WTC11 (cell line): ENCODE measurements around the gene SPI1. TPM values are rescaled to one million over a fixed set of nuclear protein-coding genes. Genes with fewer than 3 reads are reported as not detected.

ENCODE experiments used
- ATAC-seq: fragments of 200-7000 bp; cut with Tn5 transposase; 2 replicates; pipeline ENCODE4 v1.10.0; 2021; ENCODE audit warnings: mild to moderate bottlenecking, moderate library complexity
- CTCF ChIA-PET: fragments of 300-600 bp; sonication (Branson Sonifier 250); formaldehyde crosslinking; loops from one replicate; lab custom pipeline; 2021; ENCODE audit warnings: antibody characterized with exemption; lab: Charles Lee
- POLR2A ChIA-PET: fragments of 350-600 bp; sonication (Branson Sonifier 250); formaldehyde crosslinking; loops from one replicate; lab custom pipeline; 2021; ENCODE audit warnings: antibody characterized with exemption; lab: Charles Lee
- DNase-seq: peaks from one replicate; pipeline ENCODE4 v3.0.0; 2021; ENCODE audit warnings: low spot score
- H3K27ac Mint-ChIP-seq: 2 replicates; pipeline ENCODE4 v1.8.0; 2021; ENCODE audit warnings: mixed read lengths
- H3K27me3 Mint-ChIP-seq: 2 replicates; pipeline ENCODE4 v1.8.0; 2021; ENCODE audit warnings: low read depth, mild to moderate bottlenecking, moderate library complexity, mixed read lengths
- H3K36me3 Mint-ChIP-seq: 2 replicates; pipeline ENCODE4 v1.8.0; 2021; ENCODE audit warnings: mixed read lengths
- H3K4me1 Mint-ChIP-seq: 2 replicates; pipeline ENCODE4 v1.8.0; 2022; ENCODE audit warnings: mixed read lengths
- H3K4me3 Mint-ChIP-seq: 2 replicates; pipeline ENCODE4 v1.8.0; 2021; ENCODE audit warnings: mild to moderate bottlenecking, moderate library complexity, mixed read lengths
- H3K9me3 Mint-ChIP-seq: 2 replicates; pipeline ENCODE4 v1.8.0; 2021; ENCODE audit warnings: mixed read lengths
- EMX1 ChIP-seq: fragments of 250-450 bp; sonication (Bioruptor Pico); IDR thresholded peaks from 2 replicates; pipeline ENCODE4 v1.8.0; 2021; ENCODE audit warnings: mild to moderate bottlenecking
- ESRRA ChIP-seq: sonication (generic); formaldehyde crosslinking; IDR thresholded peaks from 2 replicates; pipeline ENCODE4 v1.8.1; 2022; ENCODE audit warnings: mild to moderate bottlenecking, missing genetic modification reagents, borderline replicate concordance
- GABPB1 ChIP-seq: sonication (generic); formaldehyde crosslinking; IDR thresholded peaks from 2 replicates; pipeline ENCODE4 v1.8.1; 2023; ENCODE audit warnings: mild to moderate bottlenecking, missing genetic modification reagents
- NFATC4 ChIP-seq: fragments of 250-450 bp; sonication (Bioruptor Pico); IDR thresholded peaks from 2 replicates; pipeline ENCODE4 v1.9.0; 2021; ENCODE audit warnings: mild to moderate bottlenecking
- NR1H2 ChIP-seq: sonication (generic); formaldehyde crosslinking; IDR thresholded peaks from 2 replicates; pipeline ENCODE4 v1.9.0; 2021; ENCODE audit warnings: mild to moderate bottlenecking, moderate library complexity, missing genetic modification reagents
- RORB ChIP-seq: fragments of 250-450 bp; sonication (Bioruptor Pico); IDR thresholded peaks from 2 replicates; pipeline ENCODE4 v1.9.0; 2021; ENCODE audit warnings: mild to moderate bottlenecking
- SMAD4 ChIP-seq: sonication (generic); formaldehyde crosslinking; IDR thresholded peaks from 2 replicates; pipeline ENCODE4 v1.8.0; 2022; ENCODE audit warnings: mild to moderate bottlenecking, missing genetic modification reagents
- SP1 ChIP-seq: sonication (generic); formaldehyde crosslinking; conservative IDR thresholded peaks from 2 replicates; pipeline ENCODE4 v1.8.1; 2022; ENCODE audit warnings: missing genetic modification reagents
- TCF7 ChIP-seq: sonication (generic); formaldehyde crosslinking; IDR thresholded peaks from 2 replicates; pipeline ENCODE4 v1.8.0; 2022; ENCODE audit warnings: mild to moderate bottlenecking, low read depth, missing genetic modification reagents, moderate library complexity
- ZNF121 ChIP-seq: sonication (generic); formaldehyde crosslinking; IDR thresholded peaks from 2 replicates; pipeline ENCODE4 v1.8.0; 2023; ENCODE audit warnings: missing genetic modification reagents
- ZNF396 ChIP-seq: fragments of 250-450 bp; sonication (Bioruptor Pico); IDR thresholded peaks from 2 replicates; pipeline ENCODE4 v1.8.0; 2021; ENCODE audit warnings: mild to moderate bottlenecking, moderate library complexity, borderline replicate concordance
- ZNF423 ChIP-seq: fragments of 250-450 bp; sonication (Bioruptor Pico); IDR thresholded peaks from 2 replicates; pipeline ENCODE4 v2.1.2; 2022; ENCODE audit warnings: mild to moderate bottlenecking, moderate library complexity
- total RNA-seq: library from RNA; stranded (reverse); gene quantifications from 3 replicates; pipeline ENCODE4 v1.2.3, GENCODE V29; 2021
- TF ChIP-seq, protein P1 (sequence below): sonication (generic); formaldehyde crosslinking; IDR thresholded peaks from 2 replicates; pipeline ENCODE4 v1.8.1; 2023; ENCODE audit warnings: mild to moderate bottlenecking, missing genetic modification reagents, borderline replicate concordance
- TF ChIP-seq, protein P2 (sequence below): sonication (generic); formaldehyde crosslinking; IDR thresholded peaks from 2 replicates; pipeline ENCODE4 v1.8.0; 2022; ENCODE audit warnings: mild to moderate bottlenecking, missing genetic modification reagents
- TF ChIP-seq, protein P3 (sequence below): sonication (generic); formaldehyde crosslinking; IDR thresholded peaks from 2 replicates; pipeline ENCODE4 v1.8.0; 2023; ENCODE audit warnings: missing genetic modification reagents, mild to moderate bottlenecking, borderline replicate concordance
- TF ChIP-seq, protein P4 (sequence below): sonication (generic); formaldehyde crosslinking; conservative IDR thresholded peaks from 2 replicates; pipeline ENCODE4 v1.8.1; 2023; ENCODE audit warnings: mild to moderate bottlenecking, low read depth, missing genetic modification reagents, moderate library complexity

SPI1 gene
- total RNA-seq, 1 experiment from 2014 or later, result 0.59 TPM

DNA sequence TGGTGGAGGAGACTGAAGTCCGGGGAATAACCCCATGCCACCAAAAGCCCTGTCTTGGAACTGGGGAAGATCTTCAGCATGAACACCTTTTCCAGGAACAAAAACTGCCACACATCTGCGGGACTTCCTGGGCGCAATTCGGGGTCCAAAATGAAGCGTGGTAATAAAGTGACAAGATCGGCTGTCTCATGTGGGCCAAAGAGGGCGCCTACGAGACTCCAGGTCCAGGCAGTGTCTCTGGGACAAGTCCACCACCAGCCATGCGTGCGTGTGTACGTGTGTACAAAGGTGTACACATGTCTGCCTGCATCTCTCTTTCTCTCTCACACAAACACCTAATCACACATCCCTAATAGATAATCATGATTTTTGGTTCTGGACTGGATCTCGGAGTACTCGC, 16.9 kb downstream of the SPI1 start:
- no peak for DNase-seq
- Mint-ChIP-seq H3K27ac (peak overlapping the region; percentile 7; the same call in 1 of the 2 replicates), H3K9me3 (no peaks in the 10 kb centered on the region), H3K27me3 (no peaks in the 10 kb centered on the region)
- TF ChIP-seq, protein P1, sequence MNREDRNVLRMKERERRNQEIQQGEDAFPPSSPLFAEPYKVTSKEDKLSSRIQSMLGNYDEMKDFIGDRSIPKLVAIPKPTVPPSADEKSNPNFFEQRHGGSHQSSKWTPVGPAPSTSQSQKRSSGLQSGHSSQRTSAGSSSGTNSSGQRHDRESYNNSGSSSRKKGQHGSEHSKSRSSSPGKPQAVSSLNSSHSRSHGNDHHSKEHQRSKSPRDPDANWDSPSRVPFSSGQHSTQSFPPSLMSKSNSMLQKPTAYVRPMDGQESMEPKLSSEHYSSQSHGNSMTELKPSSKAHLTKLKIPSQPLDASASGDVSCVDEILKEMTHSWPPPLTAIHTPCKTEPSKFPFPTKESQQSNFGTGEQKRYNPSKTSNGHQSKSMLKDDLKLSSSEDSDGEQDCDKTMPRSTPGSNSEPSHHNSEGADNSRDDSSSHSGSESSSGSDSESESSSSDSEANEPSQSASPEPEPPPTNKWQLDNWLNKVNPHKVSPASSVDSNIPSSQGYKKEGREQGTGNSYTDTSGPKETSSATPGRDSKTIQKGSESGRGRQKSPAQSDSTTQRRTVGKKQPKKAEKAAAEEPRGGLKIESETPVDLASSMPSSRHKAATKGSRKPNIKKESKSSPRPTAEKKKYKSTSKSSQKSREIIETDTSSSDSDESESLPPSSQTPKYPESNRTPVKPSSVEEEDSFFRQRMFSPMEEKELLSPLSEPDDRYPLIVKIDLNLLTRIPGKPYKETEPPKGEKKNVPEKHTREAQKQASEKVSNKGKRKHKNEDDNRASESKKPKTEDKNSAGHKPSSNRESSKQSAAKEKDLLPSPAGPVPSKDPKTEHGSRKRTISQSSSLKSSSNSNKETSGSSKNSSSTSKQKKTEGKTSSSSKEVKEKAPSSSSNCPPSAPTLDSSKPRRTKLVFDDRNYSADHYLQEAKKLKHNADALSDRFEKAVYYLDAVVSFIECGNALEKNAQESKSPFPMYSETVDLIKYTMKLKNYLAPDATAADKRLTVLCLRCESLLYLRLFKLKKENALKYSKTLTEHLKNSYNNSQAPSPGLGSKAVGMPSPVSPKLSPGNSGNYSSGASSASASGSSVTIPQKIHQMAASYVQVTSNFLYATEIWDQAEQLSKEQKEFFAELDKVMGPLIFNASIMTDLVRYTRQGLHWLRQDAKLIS (CRISPR knock-in tag), result no peak
- TF ChIP-seq, protein P2, sequence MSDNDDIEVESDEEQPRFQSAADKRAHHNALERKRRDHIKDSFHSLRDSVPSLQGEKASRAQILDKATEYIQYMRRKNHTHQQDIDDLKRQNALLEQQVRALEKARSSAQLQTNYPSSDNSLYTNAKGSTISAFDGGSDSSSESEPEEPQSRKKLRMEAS (CRISPR knock-in tag), result no peak
- TF ChIP-seq NFATC4 (no peak), NR1H2 (CRISPR knock-in tag) (no peak), ZNF121 (no peak), GABPB1 (CRISPR knock-in tag) (no peak)
- TF ChIP-seq, protein P3, sequence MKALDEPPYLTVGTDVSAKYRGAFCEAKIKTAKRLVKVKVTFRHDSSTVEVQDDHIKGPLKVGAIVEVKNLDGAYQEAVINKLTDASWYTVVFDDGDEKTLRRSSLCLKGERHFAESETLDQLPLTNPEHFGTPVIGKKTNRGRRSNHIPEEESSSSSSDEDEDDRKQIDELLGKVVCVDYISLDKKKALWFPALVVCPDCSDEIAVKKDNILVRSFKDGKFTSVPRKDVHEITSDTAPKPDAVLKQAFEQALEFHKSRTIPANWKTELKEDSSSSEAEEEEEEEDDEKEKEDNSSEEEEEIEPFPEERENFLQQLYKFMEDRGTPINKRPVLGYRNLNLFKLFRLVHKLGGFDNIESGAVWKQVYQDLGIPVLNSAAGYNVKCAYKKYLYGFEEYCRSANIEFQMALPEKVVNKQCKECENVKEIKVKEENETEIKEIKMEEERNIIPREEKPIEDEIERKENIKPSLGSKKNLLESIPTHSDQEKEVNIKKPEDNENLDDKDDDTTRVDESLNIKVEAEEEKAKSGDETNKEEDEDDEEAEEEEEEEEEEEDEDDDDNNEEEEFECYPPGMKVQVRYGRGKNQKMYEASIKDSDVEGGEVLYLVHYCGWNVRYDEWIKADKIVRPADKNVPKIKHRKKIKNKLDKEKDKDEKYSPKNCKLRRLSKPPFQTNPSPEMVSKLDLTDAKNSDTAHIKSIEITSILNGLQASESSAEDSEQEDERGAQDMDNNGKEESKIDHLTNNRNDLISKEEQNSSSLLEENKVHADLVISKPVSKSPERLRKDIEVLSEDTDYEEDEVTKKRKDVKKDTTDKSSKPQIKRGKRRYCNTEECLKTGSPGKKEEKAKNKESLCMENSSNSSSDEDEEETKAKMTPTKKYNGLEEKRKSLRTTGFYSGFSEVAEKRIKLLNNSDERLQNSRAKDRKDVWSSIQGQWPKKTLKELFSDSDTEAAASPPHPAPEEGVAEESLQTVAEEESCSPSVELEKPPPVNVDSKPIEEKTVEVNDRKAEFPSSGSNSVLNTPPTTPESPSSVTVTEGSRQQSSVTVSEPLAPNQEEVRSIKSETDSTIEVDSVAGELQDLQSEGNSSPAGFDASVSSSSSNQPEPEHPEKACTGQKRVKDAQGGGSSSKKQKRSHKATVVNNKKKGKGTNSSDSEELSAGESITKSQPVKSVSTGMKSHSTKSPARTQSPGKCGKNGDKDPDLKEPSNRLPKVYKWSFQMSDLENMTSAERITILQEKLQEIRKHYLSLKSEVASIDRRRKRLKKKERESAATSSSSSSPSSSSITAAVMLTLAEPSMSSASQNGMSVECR, result no peak
- TF ChIP-seq, all 79 proteins: peak for 0
- ChIA-PET CTCF (no interaction called here), POLR2A (no interaction called here)
- Mint-ChIP-seq H3K36me3 (no peaks in the 10 kb centered on the region), H3K4me3 (no peak overlapping the region), H3K4me1 (no peaks in the 10 kb centered on the region)
- ATAC-seq, result peak; percentile 28; the same call in 1 of the 2 replicates

DNA sequence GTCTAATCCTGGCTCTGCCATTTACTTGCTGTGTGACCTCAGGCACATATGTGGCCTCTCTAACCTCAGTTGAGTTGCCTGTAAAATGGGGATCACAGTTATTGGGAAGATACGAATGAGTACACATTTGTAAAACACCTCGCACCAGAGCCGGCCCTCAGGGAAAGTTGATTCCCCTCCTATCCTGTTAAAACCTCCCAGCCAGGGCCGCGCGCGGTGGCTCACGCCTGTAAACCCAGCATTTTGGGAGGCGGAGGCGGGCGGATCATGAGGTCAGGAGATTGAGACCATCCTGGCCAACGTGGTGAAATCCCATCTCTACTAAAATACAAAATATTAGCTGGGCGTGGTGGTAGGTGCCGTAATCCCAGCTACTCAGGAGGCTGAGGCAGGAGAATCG, 18.0 kb downstream of the SPI1 start:
- POLR2A ChIA-PET, result no interaction called here
- TF ChIP-seq SP1 (no peak), RORB (CRISPR knock-in tag) (no peak), ZNF121 (no peak)
- DNase-seq (no peak), ATAC-seq (no peak)
- no peak overlapping the region for H3K27ac Mint-ChIP-seq
- no peaks in the 10 kb centered on the region for H3K36me3 Mint-ChIP-seq
- CTCF ChIA-PET, result interaction anchor here (0.7 to 0.9 kb wide), 2 partner anchors 13 to 207 kb away, joined by 3 read pairs; no protein-coding TSS in a partner anchor
- no peak overlapping the region for H3K4me3 Mint-ChIP-seq
- H3K4me1 Mint-ChIP-seq, result no peaks in the 10 kb centered on the region
- no peaks in the 10 kb centered on the region for H3K27me3 Mint-ChIP-seq
- H3K9me3 Mint-ChIP-seq, result no peaks in the 10 kb centered on the region

DNA sequence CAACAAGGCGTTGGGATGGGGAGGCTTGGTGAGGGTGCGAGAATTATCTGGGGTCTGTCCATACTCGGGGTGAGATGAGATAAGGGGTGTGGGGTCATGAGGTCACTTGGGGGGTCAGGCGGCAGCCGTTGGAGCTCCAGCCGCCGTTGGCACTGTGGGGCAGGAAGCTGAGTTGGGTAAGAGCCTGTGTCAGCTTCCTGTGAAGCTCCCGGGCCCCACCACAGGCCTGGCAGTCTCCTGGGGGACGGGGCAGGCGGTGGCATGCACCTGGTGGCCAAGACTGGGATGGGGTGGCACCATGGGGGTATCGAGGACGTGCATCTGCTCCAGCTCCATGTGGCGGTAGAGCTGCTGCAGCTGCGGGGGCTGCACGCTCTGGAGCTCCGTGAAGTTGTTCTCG, 18.8 kb downstream of the SPI1 start:
- H3K4me3 Mint-ChIP-seq, result no peak overlapping the region
- ChIA-PET CTCF (interaction anchor here (1.0 kb wide), 1 partner anchor 126 kb away, joined by 3 read pairs; no protein-coding TSS in a partner anchor), POLR2A (no interaction called here)
- no peaks in the 10 kb centered on the region for H3K27me3 Mint-ChIP-seq
- no peaks in the 10 kb centered on the region for H3K36me3 Mint-ChIP-seq
- H3K4me1 Mint-ChIP-seq, result peaks cover 1% of the 10 kb centered on the region
- H3K9me3 Mint-ChIP-seq, result no peaks in the 10 kb centered on the region
- no peak for DNase-seq
- no peak overlapping the region; the same call in 1 of the 2 replicates for H3K27ac Mint-ChIP-seq
- ATAC-seq, result no peak
- no peak for TF ChIP-seq SMAD4 (CRISPR knock-in tag)
- TF ChIP-seq, protein P4, sequence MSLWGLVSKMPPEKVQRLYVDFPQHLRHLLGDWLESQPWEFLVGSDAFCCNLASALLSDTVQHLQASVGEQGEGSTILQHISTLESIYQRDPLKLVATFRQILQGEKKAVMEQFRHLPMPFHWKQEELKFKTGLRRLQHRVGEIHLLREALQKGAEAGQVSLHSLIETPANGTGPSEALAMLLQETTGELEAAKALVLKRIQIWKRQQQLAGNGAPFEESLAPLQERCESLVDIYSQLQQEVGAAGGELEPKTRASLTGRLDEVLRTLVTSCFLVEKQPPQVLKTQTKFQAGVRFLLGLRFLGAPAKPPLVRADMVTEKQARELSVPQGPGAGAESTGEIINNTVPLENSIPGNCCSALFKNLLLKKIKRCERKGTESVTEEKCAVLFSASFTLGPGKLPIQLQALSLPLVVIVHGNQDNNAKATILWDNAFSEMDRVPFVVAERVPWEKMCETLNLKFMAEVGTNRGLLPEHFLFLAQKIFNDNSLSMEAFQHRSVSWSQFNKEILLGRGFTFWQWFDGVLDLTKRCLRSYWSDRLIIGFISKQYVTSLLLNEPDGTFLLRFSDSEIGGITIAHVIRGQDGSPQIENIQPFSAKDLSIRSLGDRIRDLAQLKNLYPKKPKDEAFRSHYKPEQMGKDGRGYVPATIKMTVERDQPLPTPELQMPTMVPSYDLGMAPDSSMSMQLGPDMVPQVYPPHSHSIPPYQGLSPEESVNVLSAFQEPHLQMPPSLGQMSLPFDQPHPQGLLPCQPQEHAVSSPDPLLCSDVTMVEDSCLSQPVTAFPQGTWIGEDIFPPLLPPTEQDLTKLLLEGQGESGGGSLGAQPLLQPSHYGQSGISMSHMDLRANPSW (CRISPR knock-in tag), result no peak
- TF ChIP-seq EMX1, result no peak
- TF ChIP-seq ZNF396 (CRISPR knock-in tag), result no peak
- TF ChIP-seq TCF7, result no peak
- no peak for TF ChIP-seq ESRRA
- no peak for TF ChIP-seq NR1H2 (CRISPR knock-in tag)
- TF ChIP-seq, protein P1 (CRISPR knock-in tag), result no peak
- no peak for TF ChIP-seq ZNF423 (CRISPR knock-in tag)
